Heart left ventricle (tissue), 13 donors: ENCODE measurements around the gene TNNI3.

ENCODE experiments used
- CTCF ChIP-seq, 12 donors: fragments of 200-600 bp; sonication (generic) in 4 of 12; IDR thresholded peaks; one replicate each; pipeline versions ENCODE4 v1.5.0 to v1.8.0; 2018 to 2022; ENCODE audit warnings: antibody characterized with exemption in 12 of 12, mild to moderate bottlenecking in 5 of 12
- POLR2A ChIP-seq, 2 donors: fragments of 450-650 bp; IDR thresholded peaks; one replicate each; pipeline ENCODE4 v1.6.1; 2017; ENCODE audit warnings: antibody characterized with exemption in 2 of 2, mild to moderate bottlenecking in 2 of 2, moderate library complexity in 2 of 2
- donor health status: ischemic (EF 13 %, LVEDD 7.1; RV severe dilation, severe dysfunction).
- donor health status: DM: no; HTN: yes; CAD: no.
- donor health status: DM: no; HTN: no; CAD: no.
- donor health status: ischemic (EF 25% LVEDD 6.9; RV normal size, moderate dysfunction).
- donor health status: ischemic (EF 25% LVEDD 5.7; RV mildly dilated, moderate dysfunction).
- donor health status: ischemic (EF 35%, LVEDD 5.7; RV mildly dilated, moderate dysfunction).
- donor health status: nonischemic (EF 11% LVEDD 7.7; RV severe dilation, severe dysfunction).
- donor health status: DM: yes; HTN: yes; CAD: no.
- donor health status: PGD.
- donor health status: ischemic (EF 29% LVEDD 5.4; RV normal size, mild dysfunction).
- donor health status: nonischemic (EF 23%, LVEDD 6.1; RV moderate dilation, normal function).

GRCh38 chr19:55173714-55174409 lies 16.3 kb upstream of the TNNI3 start:
- no peak for TF ChIP-seq CTCF (IDR thresholded peaks at IDR 0.05)
- no peak for TF ChIP-seq POLR2A (IDR thresholded peaks at IDR 0.05)
